Neural progenitor cell (in vitro differentiated cells): Measurements from ENCODE around the gene LRCH4. TPM values are rescaled to one million over a fixed set of nuclear protein-coding genes. Genes with fewer than 3 reads are reported as not detected.
A peak's percentile ranks its signal among the peaks of the same experiment; 100 is the strongest.

Experiments used
- DNase-seq: peaks from one replicate; pipeline ENCODE4 v3.0.0-alpha.2; 2016; ENCODE audit warnings: low spot score
- H2AFZ ChIP-seq: fragments of 200-600 bp; sonication (generic); replicated peaks from 2 replicates; pipeline ENCODE4 v1.6.1; 2016; ENCODE audit warnings: antibody characterized with exemption
- H3F3A ChIP-seq: fragments of 200-600 bp; sonication (generic); 2 replicates; pipeline ENCODE4 v1.6.1; 2016; ENCODE audit warnings: antibody characterized with exemption, low read depth
- H3K27ac ChIP-seq: fragments of 200-600 bp; sonication (generic); 2 replicates; pipeline ENCODE4 v1.5.1; 2016; ENCODE audit warnings: mild to moderate bottlenecking
- H3K27me3 ChIP-seq: fragments of 200-600 bp; sonication (generic); 2 replicates; pipeline ENCODE4 v1.6.1; 2016; ENCODE audit warnings: mild to moderate bottlenecking, moderate library complexity
- H3K36me3 ChIP-seq: fragments of 200-600 bp; sonication (generic); 2 replicates; pipeline ENCODE4 v1.5.1; 2016
- H3K4me1 ChIP-seq: fragments of 200-600 bp; sonication (generic); 2 replicates; pipeline ENCODE4 v1.6.1; 2016; ENCODE audit warnings: mixed run types
- H3K4me2 ChIP-seq: fragments of 200-600 bp; sonication (generic); 2 replicates; pipeline ENCODE4 v1.6.1; 2016
- H3K4me3 ChIP-seq: fragments of 200-600 bp; sonication (generic); 2 replicates; pipeline ENCODE4 v1.5.1; 2016
- H3K79me2 ChIP-seq: fragments of 200-600 bp; sonication (generic); 2 replicates; pipeline ENCODE4 v1.6.1; 2016; ENCODE audit warnings: low read depth
- H3K9ac ChIP-seq: fragments of 200-600 bp; sonication (generic); 2 replicates; pipeline ENCODE4 v1.6.1; 2016
- H3K9me3 ChIP-seq: fragments of 200-600 bp; sonication (generic); 2 replicates; pipeline ENCODE4 v1.5.1; 2016; ENCODE audit warnings: low read depth
- H4K20me1 ChIP-seq: fragments of 200-600 bp; sonication (generic); 2 replicates; pipeline ENCODE4 v1.6.1; 2016; ENCODE audit warnings: low read depth
- H3K27ac Mint-ChIP-seq: 3 replicates; pipeline ENCODE4 v1.8.0; 2021; ENCODE audit warnings: mixed read lengths
- H3K27me3 Mint-ChIP-seq: 2 replicates; pipeline ENCODE4 v1.8.0; 2022; ENCODE audit warnings: low read depth, mild to moderate bottlenecking, inconsistent platforms, moderate library complexity, mixed read lengths; ENCODE audit not compliant: insufficient read depth
- H3K36me3 Mint-ChIP-seq: 3 replicates; pipeline ENCODE4 v1.8.0; 2021; ENCODE audit warnings: mixed read lengths
- H3K4me1 Mint-ChIP-seq: 3 replicates; pipeline ENCODE4 v1.8.0; 2021; ENCODE audit warnings: mixed read lengths
- H3K4me3 Mint-ChIP-seq: 3 replicates; pipeline ENCODE4 v1.8.0; 2021; ENCODE audit warnings: mild to moderate bottlenecking, moderate library complexity, mixed read lengths
- H3K9me3 Mint-ChIP-seq: 3 replicates; pipeline ENCODE4 v1.8.0; 2020; ENCODE audit warnings: mixed read lengths
- EZH2 ChIP-seq: fragments of 200-600 bp; sonication (generic); IDR thresholded peaks from 2 replicates; pipeline ENCODE4 v1.6.1; 2017; ENCODE audit warnings: antibody characterized with exemption, mild to moderate bottlenecking, moderate library complexity
- EZH2phosphoT487 ChIP-seq: fragments of 200-600 bp; sonication (generic); IDR thresholded peaks from 2 replicates; pipeline ENCODE4 v1.6.1; 2017; ENCODE audit warnings: antibody characterized with exemption
- total RNA-seq: library from RNA; depleted of rRNA; stranded (reverse); fragments of >200 nt; gene quantifications from 2 replicates; pipeline ENCODE4 v1.2.3, GENCODE V29; 2015; ENCODE audit warnings: low replicate concordance
- TF ChIP-seq, protein P1 (sequence below): fragments of 200-600 bp; sonication (generic); IDR thresholded peaks from 2 replicates; pipeline ENCODE4 v1.5.1; 2017; ENCODE audit warnings: antibody characterized with exemption, mild to moderate bottlenecking

LRCH4 gene
- total RNA-seq, 1 donor from 2014 or later = 4.5 TPM

DNA sequence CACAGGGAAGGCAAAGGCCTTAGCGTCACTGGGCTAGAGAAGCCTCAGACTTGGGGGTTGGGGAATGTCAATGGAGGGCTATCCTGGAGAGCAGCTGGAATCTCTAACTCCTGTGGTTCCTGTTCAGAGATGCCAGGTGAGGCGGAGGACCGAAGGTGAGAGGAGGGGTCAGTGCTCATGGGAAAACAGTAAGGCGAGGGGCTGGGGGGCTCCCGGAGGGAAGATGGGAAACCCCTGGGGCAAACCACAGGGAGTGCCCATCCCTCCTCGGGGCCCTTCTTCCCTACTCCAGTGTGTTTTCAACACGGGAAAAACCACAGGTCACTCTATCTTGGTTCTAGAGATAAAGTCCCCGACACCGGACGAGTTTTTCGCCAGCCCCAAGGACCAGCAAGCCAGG is 3.3 kb downstream of the LRCH4 start:
- no peaks in the 10 kb centered on the region for H3K27me3 ChIP-seq
- peaks cover 16% of the 10 kb centered on the region for H3K4me1 ChIP-seq
- peaks cover 34% of the 10 kb centered on the region for H4K20me1 ChIP-seq
- TF ChIP-seq EZH2phosphoT487 (no peak), EZH2 (no peak)
- TF ChIP-seq, protein P1, sequence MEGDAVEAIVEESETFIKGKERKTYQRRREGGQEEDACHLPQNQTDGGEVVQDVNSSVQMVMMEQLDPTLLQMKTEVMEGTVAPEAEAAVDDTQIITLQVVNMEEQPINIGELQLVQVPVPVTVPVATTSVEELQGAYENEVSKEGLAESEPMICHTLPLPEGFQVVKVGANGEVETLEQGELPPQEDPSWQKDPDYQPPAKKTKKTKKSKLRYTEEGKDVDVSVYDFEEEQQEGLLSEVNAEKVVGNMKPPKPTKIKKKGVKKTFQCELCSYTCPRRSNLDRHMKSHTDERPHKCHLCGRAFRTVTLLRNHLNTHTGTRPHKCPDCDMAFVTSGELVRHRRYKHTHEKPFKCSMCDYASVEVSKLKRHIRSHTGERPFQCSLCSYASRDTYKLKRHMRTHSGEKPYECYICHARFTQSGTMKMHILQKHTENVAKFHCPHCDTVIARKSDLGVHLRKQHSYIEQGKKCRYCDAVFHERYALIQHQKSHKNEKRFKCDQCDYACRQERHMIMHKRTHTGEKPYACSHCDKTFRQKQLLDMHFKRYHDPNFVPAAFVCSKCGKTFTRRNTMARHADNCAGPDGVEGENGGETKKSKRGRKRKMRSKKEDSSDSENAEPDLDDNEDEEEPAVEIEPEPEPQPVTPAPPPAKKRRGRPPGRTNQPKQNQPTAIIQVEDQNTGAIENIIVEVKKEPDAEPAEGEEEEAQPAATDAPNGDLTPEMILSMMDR = no peak
- H3K27ac Mint-ChIP-seq = peak overlapping the region; percentile 58
- no peaks in the 10 kb centered on the region for H3K9me3 ChIP-seq
- peaks cover 20% of the 10 kb centered on the region for H3F3A ChIP-seq
- H3K9ac ChIP-seq = no peak overlapping the region
- no peak overlapping the region for H2AFZ ChIP-seq
- no peak for DNase-seq
- no peak overlapping the region for H3K4me3 ChIP-seq
- no peaks in the 10 kb centered on the region for H3K9me3 Mint-ChIP-seq
- peaks cover 16% of the 10 kb centered on the region for H3K79me2 ChIP-seq
- H3K27me3 Mint-ChIP-seq = peaks cover 5% of the 10 kb centered on the region
- H3K4me1 Mint-ChIP-seq = peaks cover 22% of the 10 kb centered on the region
- peak overlapping the region; percentile 18 for H3K4me3 Mint-ChIP-seq
- no peak overlapping the region for H3K27ac ChIP-seq
- H3K36me3 Mint-ChIP-seq = no peaks in the 10 kb centered on the region
- H3K4me2 ChIP-seq = no peak overlapping the region
- no peaks in the 10 kb centered on the region for H3K36me3 ChIP-seq

DNA sequence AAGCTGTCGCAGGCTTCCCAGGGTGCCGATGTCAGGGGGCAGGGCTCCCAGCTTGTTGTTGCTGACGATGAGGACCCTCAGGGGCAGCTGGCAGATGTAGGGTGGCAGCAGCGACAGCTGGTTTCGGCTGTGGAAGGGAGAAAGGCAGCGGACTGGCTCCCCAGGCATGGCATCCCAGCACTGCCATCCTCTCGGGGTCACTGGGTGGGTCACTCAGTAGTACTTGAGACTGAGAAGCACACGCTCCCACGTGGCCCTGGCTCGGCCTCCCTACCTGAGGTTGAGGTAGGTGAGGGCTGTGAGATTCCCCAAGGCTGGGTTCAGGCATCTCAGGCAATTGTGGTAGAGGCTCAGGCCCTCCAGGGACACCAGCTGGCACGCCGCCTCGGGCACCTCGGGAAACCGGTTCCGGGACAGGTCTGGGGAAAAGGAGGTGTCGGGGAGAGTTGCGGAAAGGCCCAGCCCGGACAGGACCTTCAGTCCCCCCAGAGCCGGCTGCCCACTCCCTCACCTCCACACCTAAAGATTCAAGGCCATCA is 3.8 kb downstream of the LRCH4 start:
- Histone ChIP-seq H3K36me3 (no peaks in the 10 kb centered on the region), H3K9me3 (no peaks in the 10 kb centered on the region), H2AFZ (no peak overlapping the region), H4K20me1 (peaks cover 34% of the 10 kb centered on the region), H3F3A (peaks cover 20% of the 10 kb centered on the region), H3K27me3 (no peaks in the 10 kb centered on the region), H3K79me2 (peaks cover 16% of the 10 kb centered on the region), H3K4me2 (no peak overlapping the region), H3K27ac (no peak overlapping the region), H3K4me1 (peaks cover 16% of the 10 kb centered on the region), H3K9ac (no peak overlapping the region), H3K4me3 (no peak overlapping the region)
- Mint-ChIP-seq H3K9me3 (no peaks in the 10 kb centered on the region), H3K4me1 (peaks cover 22% of the 10 kb centered on the region), H3K27me3 (peaks cover 5% of the 10 kb centered on the region), H3K36me3 (no peaks in the 10 kb centered on the region), H3K4me3 (no peak overlapping the region), H3K27ac (no peak overlapping the region)
- TF ChIP-seq, protein P1 = no peak
- TF ChIP-seq EZH2 (no peak), EZH2phosphoT487 (no peak)
- no peak for DNase-seq

DNA sequence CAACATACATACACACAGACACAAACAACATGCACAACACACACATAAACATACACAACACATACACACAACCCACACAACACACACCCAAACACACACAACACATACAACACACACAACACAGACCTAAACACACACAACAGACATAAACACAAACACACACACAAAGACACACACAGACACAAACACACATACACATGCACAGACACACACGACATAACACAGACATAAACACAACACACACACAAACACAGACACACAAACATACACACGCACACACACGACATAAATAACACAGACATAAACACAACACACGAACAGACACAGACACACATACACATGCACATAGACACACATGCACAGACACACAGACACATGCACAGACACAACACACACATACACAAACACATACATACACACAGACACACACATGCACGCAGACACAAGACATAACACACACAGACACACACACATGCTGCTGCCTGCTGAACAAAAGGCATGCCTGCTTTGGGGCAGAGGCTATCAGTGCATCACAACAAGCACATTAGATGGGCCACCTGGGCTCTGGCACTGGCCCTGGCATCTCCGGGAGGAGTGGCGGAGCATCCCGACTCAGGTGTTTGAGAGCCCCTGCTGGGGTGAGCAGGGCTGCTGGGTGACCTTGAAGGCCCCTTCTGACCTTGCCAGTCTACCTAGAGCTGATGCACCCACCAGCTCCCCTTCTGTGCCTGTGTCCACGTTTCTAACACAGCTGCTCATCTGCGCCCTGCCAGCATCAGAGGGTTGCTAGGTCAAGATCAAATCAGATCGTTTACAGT is 5.3 kb downstream of the LRCH4 start:
- H3K4me1 Mint-ChIP-seq = peaks cover 20% of the 10 kb centered on the region
- no peaks in the 10 kb centered on the region for H3K9me3 ChIP-seq
- H3K27me3 Mint-ChIP-seq = peaks cover 5% of the 10 kb centered on the region
- H3K4me3 ChIP-seq = no peak overlapping the region
- H3K9me3 Mint-ChIP-seq = no peaks in the 10 kb centered on the region
- H3K4me2 ChIP-seq = no peak overlapping the region
- H3F3A ChIP-seq = peaks cover 19% of the 10 kb centered on the region
- no peak overlapping the region for H3K27ac Mint-ChIP-seq
- H3K36me3 Mint-ChIP-seq = peaks cover 4% of the 10 kb centered on the region
- no peaks in the 10 kb centered on the region for H3K36me3 ChIP-seq
- DNase-seq = no peak
- peaks cover 16% of the 10 kb centered on the region for H3K4me1 ChIP-seq
- no peak overlapping the region for H3K27ac ChIP-seq
- no peak overlapping the region for H3K9ac ChIP-seq
- H3K79me2 ChIP-seq = peaks cover 16% of the 10 kb centered on the region
- no peak overlapping the region for H2AFZ ChIP-seq
- no peak for TF ChIP-seq EZH2
- no peak for TF ChIP-seq EZH2phosphoT487
- TF ChIP-seq, protein P1 = no peak
- no peaks in the 10 kb centered on the region for H3K27me3 ChIP-seq
- no peak overlapping the region for H3K4me3 Mint-ChIP-seq
- peaks cover 32% of the 10 kb centered on the region for H4K20me1 ChIP-seq
